ENCODE results near the gene LAMC2.
A peak's percentile ranks its signal among the peaks of the same experiment; 100 is the strongest.

Gene LAMC2

DNA sequence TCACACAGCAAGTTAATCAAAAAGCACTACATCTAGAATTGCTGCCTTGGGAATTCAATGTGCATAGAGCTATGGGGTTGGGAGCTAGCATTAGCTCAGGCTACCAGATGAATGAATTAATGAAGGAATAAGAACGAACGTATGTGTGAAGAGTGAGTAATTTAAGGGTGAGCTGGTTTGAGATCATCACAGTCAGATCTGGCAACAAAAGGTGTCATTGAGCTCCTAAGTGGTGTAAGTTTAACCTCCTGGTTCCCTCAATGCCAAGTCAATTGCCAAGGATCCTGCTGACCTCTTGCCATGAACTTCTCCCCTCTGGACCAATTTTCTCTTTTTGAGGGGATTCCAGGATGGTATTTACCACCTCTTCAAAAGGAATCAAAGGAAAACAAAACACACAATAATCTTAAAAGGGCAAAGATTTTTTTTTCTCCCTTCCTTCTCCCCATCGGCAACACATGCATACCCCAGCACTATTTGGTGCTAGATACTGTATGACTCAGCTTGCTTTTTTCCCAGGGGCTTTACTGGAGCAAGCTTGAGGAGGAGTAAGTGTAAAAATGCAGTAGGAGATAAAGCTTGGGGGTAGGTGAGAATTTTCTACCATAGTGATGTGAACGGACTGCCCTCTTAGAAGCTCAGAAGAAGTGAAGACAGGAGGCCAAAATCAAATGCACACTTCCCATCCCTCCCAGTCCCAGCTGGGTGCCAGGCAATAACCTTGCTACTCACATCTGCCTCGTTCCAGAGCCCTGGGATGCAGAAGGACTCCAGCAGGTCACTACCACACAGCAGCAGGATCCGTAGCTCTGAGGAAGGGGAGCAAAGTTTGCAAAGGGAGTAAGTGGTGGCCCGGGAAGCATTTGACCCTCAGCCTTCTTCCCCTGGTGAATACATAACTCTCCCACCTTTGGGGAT, 92.0 kb downstream of the LAMC2 start:
- peak; percentile 59 for DNase-seq (ENCODE audit: low read depth, low spot score)
- TF ChIP-seq, protein P1, sequence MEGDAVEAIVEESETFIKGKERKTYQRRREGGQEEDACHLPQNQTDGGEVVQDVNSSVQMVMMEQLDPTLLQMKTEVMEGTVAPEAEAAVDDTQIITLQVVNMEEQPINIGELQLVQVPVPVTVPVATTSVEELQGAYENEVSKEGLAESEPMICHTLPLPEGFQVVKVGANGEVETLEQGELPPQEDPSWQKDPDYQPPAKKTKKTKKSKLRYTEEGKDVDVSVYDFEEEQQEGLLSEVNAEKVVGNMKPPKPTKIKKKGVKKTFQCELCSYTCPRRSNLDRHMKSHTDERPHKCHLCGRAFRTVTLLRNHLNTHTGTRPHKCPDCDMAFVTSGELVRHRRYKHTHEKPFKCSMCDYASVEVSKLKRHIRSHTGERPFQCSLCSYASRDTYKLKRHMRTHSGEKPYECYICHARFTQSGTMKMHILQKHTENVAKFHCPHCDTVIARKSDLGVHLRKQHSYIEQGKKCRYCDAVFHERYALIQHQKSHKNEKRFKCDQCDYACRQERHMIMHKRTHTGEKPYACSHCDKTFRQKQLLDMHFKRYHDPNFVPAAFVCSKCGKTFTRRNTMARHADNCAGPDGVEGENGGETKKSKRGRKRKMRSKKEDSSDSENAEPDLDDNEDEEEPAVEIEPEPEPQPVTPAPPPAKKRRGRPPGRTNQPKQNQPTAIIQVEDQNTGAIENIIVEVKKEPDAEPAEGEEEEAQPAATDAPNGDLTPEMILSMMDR (IDR thresholded peaks at IDR 0.05; ENCODE audit: low read depth, low read length), result no peak
- in situ Hi-C loops (cut with HindIII; ENCODE audit: low sequenced_read_pairs), result no loop called here
- H3K4me3 ChIP-seq (ENCODE audit: low read depth, low read length), result no peak overlapping the region

DNA sequence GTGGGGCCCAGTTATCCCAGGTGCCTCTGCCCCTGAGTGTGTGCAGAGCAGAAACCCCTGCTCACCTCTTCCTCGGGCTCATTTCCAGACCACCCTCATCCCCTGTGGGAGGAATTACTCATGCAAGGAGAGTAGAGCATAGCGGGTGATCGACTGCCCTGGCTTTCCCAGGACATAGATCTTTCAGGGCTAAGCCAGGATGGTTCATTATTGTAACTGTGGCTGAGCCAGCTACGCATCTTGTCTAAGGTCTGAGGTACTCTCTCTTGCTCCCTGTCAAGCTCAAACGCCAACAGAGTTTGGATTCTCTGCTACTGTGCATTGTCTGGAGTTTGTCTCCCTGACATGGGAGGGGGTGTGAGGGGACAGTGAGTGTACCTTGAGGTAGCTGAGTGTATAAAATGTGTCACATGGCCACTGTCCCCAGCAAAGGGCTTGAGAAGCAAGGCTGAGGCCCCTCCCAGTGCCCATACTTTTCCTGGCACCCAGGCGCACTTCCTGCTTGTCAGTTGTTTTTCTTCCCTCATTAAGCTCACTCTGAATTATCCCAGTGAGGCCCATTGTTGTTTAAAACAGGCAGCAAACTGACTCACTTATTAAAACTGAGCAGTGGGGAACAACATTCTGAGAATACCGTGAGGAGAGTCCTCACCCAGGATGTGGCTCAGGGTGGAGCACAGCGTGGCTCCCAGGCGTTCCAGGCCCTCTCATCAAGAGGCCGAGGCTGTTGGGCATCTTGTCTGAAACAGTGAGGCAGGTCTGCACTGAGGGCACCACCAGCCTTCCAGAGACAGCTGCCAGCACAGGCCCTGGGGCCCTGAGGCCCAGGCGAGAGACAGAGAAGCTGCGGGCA, 92.9 kb downstream of the LAMC2 start:
- no peak overlapping the region for H3K4me3 ChIP-seq (ENCODE audit: low read depth, low read length)
- TF ChIP-seq, protein P1 (IDR thresholded peaks at IDR 0.05; ENCODE audit: low read depth, low read length), result no peak
- in situ Hi-C loops (cut with HindIII; ENCODE audit: low sequenced_read_pairs), result no loop called here
- peak; percentile 66 for DNase-seq (ENCODE audit: low read depth, low spot score)

DNA sequence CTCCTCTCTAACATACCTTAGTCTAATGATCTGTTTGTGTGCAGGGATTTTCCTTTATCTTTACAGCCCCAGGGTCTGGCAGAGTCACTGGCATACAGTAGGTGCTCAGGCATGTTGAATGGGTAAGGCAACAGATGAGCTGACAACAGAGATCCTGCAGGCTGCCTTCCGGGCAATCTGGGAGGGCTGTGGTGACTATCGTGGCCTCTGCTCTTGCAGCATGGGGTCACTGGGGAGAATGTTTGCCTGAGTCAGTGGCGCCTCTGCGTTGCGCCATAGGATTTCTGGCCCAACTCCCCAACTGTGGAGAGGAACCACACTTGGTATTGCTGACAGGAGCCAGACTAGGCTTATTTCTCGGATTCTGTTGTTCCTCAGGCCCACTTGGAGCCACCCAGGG, 93.8 kb downstream of the LAMC2 start:
- in situ Hi-C loops (cut with HindIII; ENCODE audit: low sequenced_read_pairs), result no loop called here
- no peak overlapping the region for H3K4me3 ChIP-seq (ENCODE audit: low read depth, low read length)
- TF ChIP-seq, protein P1 (IDR thresholded peaks at IDR 0.05; ENCODE audit: low read depth, low read length), result no peak
- DNase-seq (ENCODE audit: low read depth, low spot score), result peak; percentile 63

DNA sequence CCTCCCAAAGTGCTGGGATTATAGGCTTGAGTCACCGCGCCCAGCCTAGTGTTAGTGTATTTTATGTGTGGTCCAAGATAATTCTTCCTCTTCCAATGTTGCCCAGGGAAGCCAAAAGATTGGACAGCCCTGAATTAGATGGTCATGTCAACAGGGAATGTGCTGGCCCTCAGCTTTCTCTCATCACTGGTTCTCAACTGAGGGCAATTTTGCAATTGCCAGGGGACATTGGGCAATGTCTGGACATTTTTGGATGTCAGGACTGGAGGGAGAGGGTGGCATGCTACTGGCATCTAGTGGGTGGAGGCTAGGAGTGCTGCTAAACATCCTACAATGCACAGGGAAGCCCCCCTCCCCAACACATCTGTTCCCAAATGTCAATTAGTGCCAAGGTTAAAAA, 95.0 kb downstream of the LAMC2 start:
- TF ChIP-seq, protein P1 (IDR thresholded peaks at IDR 0.05; ENCODE audit: low read depth, low read length), result no peak
- in situ Hi-C loops (cut with HindIII; ENCODE audit: low sequenced_read_pairs), result no loop called here
- no peak for DNase-seq (ENCODE audit: low read depth, low spot score)
- H3K4me3 ChIP-seq (ENCODE audit: low read depth, low read length), result no peak overlapping the region

DNA sequence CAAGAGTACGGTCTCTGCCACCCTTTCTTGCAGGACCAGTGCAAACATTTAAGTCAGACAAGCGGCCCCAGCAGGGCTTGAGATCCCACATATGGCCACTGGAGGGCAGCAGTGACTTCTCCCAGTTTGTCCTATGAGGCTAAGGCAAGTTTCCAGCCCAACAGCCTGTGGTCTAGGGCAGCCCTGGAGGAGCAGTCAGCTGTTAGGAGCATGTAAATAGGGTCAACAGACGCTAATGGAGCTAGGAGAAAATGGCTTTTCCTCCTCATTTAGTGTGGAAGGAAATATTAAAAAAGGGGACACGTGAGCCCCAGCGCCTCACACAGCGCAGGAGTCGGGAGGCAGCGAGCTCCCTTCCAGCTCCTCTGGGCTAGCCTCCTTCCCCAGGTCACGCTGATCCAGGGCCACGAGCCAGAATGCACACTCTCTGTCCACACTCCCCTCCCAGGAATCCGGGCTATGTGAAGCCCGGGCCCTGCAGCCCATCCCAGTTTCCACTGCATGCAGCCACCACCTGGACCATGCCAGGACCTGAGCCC, 95.6 kb downstream of the LAMC2 start:
- TF ChIP-seq, protein P1 (IDR thresholded peaks at IDR 0.05; ENCODE audit: low read depth, low read length), result peak; percentile 92
- in situ Hi-C loops (cut with HindIII; ENCODE audit: low sequenced_read_pairs), result no loop called here
- H3K4me3 ChIP-seq (ENCODE audit: low read depth, low read length), result no peak overlapping the region
- peak; percentile 94 for DNase-seq (ENCODE audit: low read depth, low spot score)

DNA sequence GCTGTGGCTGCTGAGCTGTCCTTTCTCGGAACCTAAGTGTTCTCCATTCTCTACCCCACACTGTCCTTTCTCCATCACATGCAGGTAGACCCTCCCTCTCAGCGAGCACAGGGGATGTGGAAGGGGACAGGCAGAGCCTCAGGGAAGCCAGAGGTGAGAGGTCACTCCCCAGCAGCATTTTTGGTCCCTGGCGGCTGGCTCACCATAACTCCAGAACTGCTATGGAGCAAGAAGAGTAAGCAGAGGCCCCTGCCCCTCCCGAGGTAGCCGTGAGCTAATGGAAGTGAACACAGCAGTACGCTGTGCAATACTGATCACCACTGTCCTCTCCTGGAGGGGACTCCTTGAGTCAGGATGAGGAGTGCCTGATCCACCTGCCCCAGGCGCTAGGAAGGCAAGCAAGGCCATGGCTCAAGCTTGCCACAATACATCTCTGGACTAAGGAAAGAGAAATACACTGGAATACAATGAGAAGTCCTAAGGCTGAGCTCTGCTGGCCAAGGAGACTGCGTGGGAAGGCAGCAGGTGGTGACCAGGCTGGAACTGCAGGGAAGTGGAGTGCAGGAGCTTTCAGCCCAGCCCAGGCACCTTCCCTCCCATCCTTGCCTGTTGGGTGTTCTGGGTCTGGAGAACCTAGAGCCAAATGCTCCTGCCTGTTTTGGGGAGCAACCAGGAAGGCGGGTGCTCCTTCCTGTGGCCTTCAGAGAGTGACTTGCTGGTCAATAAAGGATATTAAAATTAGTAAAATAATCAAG, 96.2 kb downstream of the LAMC2 start:
- in situ Hi-C loops (cut with HindIII; ENCODE audit: low sequenced_read_pairs), result no loop called here
- TF ChIP-seq, protein P1 (IDR thresholded peaks at IDR 0.05; ENCODE audit: low read depth, low read length), result no peak
- no peak overlapping the region for H3K4me3 ChIP-seq (ENCODE audit: low read depth, low read length)
- DNase-seq (ENCODE audit: low read depth, low spot score), result no peak

All from astrocyte of the spinal cord (primary cell).